HFF-Myc (cell line): ENCODE measurements around the gene PRPF40A.

Source experiments
- DNase-seq: peaks from one replicate; pipeline ENCODE4 v3.0.0-alpha.2; 2011; ENCODE audit warnings: low read depth; ENCODE audit errors: extremely low read depth
- H3K4me3 ChIP-seq: replicated peaks from 2 replicates; pipeline ENCODE4 v1.5.1; 2011; ENCODE audit warnings: low read depth, mild to moderate bottlenecking, control low read depth, low read length
- CTCF ChIP-seq: IDR thresholded peaks from 2 replicates; pipeline ENCODE4 v1.5.1; 2012; ENCODE audit warnings: mild to moderate bottlenecking, low read depth, low read length, control low read depth; ENCODE audit errors: missing control alignments

Gene PRPF40A

DNA sequence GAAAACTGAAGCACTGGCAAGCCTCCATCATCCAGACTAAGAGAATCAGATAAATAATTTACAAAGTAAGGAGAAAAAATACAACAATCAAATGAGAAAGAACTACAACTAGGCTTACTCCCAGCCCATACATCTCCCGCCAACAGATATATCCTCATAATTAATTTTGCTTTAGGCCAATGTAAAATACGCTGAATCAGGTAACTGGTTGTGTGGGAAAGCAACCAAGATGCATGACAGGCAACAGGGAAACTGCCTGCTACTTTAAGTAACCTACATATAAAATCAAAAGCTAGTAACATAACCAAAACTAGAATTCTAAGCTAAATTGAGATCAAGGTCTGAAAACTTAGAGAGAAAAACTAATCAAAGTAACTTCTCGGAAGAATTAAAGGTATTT is 21.5 kb downstream of the PRPF40A start:
- no peak for DNase-seq
- no peak overlapping the region for H3K4me3 ChIP-seq
- TF ChIP-seq CTCF, result no peak

GRCh38 chr2:152694161-152694661 is 23.1 kb downstream of the PRPF40A start:
- no peak for DNase-seq
- TF ChIP-seq CTCF, result no peak
- H3K4me3 ChIP-seq, result no peak overlapping the region

DNA sequence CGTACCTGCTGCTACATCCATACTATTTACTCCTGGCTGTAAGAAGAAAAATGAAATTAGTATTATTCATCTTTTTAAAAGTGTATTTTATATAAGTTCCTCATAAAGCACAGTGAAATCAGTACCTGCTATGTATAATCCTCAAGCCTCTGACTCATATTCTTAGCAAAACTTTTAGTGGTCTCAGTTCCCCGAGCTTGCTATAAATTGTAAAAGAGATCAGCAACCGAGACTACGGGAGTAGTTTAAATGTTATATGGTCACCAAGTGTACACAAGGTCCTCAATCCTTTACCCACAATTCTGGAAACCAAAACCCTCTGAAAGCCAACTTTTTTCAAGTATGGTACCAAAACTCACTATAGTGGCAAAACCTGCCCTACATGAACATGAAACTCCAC is 24.2 kb downstream of the PRPF40A start:
- H3K4me3 ChIP-seq, result no peak overlapping the region
- no peak for DNase-seq
- TF ChIP-seq CTCF, result no peak

DNA sequence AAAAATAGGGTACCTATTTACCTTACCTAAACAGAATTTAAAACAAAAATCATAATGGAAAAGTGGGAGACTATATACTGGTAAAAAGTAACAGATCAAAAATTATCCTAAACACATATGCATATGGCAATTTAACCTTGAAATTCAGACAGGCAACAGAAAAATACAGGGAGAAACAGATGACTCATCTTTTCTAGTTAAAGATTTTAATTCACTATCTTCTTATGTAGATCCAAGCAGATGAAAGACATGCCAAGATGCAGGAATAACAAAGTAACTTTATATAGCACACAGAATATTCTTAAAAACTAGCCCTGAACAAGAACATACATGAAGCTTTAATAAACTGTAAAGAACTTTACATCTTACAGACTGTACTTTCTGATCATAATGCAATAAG is 30.9 kb downstream of the PRPF40A start:
- no peak overlapping the region for H3K4me3 ChIP-seq
- no peak for DNase-seq
- no peak for TF ChIP-seq CTCF

DNA sequence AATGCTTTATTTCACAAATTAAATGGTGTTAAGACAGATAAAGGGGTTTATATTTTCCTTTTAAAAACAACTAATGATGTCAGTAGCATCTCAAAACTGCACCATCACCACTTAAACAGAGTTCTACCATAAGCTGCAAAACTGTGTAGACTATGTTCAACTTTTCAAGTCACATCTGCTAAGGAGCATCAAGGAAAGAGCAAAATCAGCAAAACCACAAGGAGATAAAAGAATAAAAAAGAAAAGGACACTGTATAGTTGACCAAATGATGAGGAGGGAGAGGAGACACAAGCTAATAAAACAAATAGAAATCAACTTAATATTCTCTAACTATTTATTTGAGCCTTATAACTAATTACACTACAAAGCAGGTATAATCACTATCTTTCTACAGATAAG is 33.9 kb downstream of the PRPF40A start:
- no peak overlapping the region for H3K4me3 ChIP-seq
- DNase-seq, result no peak
- TF ChIP-seq CTCF, result no peak

GRCh38 chr2:152682663-152683062 is 34.6 kb downstream of the PRPF40A start:
- no peak overlapping the region for H3K4me3 ChIP-seq
- TF ChIP-seq CTCF, result no peak
- no peak for DNase-seq

GRCh38 chr2:152678808-152679207 is 38.5 kb downstream of the PRPF40A start:
- no peak overlapping the region for H3K4me3 ChIP-seq
- no peak for TF ChIP-seq CTCF
- no peak for DNase-seq
